AG04450 (cell line): Measurements from ENCODE around the gene LMO4. TPM values are rescaled to one million over a fixed set of nuclear protein-coding genes. Genes with fewer than 3 reads are reported as not detected.

Source experiments
- CTCF ChIA-PET: fragments of 300-600, 350-600 bp; formaldehyde crosslinking; extraction: SDS; loops from one replicate; lab custom pipeline; 2022; ENCODE audit warnings: antibody characterized with exemption, inconsistent platforms; lab: Charles Lee
- POLR2A ChIA-PET: fragments of 350-600 bp; formaldehyde crosslinking; extraction: SDS; loops from one replicate; lab custom pipeline; 2021; ENCODE audit warnings: antibody characterized with exemption, inconsistent platforms; lab: Yijun Ruan, JAX
- DNase-seq: peaks from one replicate; pipeline ENCODE4 v3.0.0-alpha.2; 2011; ENCODE audit warnings: low read depth, low spot score
- H3K27ac ChIP-seq: one replicate; pipeline ENCODE4 v1.5.1; 2012; ENCODE audit warnings: low read depth, low read length, control low read depth
- H3K27me3 ChIP-seq: one replicate; pipeline ENCODE4 v1.6.0; 2012; ENCODE audit warnings: low read length; ENCODE audit not compliant: control insufficient read depth, insufficient read depth
- H3K4me3 ChIP-seq: 2 replicates; pipeline ENCODE4 v1.5.1; 2011; ENCODE audit warnings: mild to moderate bottlenecking, low read depth, low read length, control low read depth
- H3K9me3 ChIP-seq: 2 replicates; pipeline ENCODE4 v1.5.1; 2012; ENCODE audit warnings: low read length; ENCODE audit not compliant: control insufficient read depth, insufficient read depth
- polyA plus RNA-seq: library from polyadenylated mRNA; depleted of rRNA; stranded (reverse); fragments of >200 nt; gene quantifications from 2 replicates; pipeline ENCODE4 v1.2.3, GENCODE V29; 2011
- TF ChIP-seq, protein P1 (sequence below): IDR thresholded peaks from 2 replicates; pipeline ENCODE4 v1.5.1; 2011; ENCODE audit warnings: low read depth, low read length, control low read depth, inconsistent platforms

Gene LMO4
- polyA plus RNA-seq, 1 experiment = 138 TPM

DNA sequence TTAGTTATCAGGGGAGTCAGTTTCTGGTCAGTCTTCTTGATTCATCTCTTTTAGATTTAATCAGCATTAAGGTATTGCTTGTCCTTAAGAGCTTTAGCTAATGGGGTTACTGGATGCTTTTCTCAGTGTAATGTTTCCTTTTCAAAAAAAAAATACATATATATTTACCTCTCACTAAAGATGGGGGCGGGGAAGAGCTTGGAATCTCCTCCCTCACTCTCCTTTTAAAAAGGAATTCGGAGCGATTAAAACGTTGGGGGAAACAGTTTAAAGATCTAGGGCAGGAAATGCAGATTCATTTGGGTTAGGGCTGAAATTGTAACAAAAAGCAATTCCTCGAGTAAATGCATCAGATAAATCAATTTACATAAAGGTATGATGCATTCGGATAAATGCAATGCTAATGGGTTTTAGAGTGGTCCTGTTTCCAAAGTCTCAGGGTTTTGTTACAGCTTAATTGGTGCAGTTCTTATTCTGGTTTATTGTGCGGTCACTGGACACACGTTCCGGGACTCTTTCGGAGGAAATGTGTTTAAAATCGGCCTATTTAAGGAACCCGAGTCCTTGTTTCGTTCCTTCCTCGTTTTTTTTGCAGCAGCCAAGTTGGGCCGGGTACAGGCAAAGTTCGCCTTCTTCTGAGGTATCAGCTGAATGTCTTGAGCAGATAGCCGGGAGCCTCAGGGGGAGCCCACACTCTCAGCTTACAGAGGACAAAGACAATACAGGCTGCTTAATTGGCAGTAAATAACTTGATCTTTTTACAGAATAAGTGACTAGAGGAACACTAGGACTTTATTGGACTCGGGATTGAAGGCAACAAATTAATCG lies 1.6 kb downstream of the LMO4 start:
- CTCF ChIA-PET = interaction anchor here (1.0 to 4.3 kb wide), 5 partner anchors 38 to 850 kb away, joined by 3 to 27 read pairs (median 5); no protein-coding TSS in a partner anchor
- peak overlapping the region; percentile 85 for H3K4me3 ChIP-seq
- peak overlapping the region; percentile 48 for H3K27ac ChIP-seq
- no peaks in the 10 kb centered on the region for H3K27me3 ChIP-seq
- POLR2A ChIA-PET = interaction anchor here (0.7 to 1.1 kb wide), 3 partner anchors 122 to 998 kb away, joined by 3 to 9 read pairs (median 8); no protein-coding TSS in a partner anchor
- no peak for DNase-seq
- TF ChIP-seq, protein P1, sequence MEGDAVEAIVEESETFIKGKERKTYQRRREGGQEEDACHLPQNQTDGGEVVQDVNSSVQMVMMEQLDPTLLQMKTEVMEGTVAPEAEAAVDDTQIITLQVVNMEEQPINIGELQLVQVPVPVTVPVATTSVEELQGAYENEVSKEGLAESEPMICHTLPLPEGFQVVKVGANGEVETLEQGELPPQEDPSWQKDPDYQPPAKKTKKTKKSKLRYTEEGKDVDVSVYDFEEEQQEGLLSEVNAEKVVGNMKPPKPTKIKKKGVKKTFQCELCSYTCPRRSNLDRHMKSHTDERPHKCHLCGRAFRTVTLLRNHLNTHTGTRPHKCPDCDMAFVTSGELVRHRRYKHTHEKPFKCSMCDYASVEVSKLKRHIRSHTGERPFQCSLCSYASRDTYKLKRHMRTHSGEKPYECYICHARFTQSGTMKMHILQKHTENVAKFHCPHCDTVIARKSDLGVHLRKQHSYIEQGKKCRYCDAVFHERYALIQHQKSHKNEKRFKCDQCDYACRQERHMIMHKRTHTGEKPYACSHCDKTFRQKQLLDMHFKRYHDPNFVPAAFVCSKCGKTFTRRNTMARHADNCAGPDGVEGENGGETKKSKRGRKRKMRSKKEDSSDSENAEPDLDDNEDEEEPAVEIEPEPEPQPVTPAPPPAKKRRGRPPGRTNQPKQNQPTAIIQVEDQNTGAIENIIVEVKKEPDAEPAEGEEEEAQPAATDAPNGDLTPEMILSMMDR = no peak
- peaks cover 3% of the 10 kb centered on the region; the same call in 1 of the 2 replicates for H3K9me3 ChIP-seq

DNA sequence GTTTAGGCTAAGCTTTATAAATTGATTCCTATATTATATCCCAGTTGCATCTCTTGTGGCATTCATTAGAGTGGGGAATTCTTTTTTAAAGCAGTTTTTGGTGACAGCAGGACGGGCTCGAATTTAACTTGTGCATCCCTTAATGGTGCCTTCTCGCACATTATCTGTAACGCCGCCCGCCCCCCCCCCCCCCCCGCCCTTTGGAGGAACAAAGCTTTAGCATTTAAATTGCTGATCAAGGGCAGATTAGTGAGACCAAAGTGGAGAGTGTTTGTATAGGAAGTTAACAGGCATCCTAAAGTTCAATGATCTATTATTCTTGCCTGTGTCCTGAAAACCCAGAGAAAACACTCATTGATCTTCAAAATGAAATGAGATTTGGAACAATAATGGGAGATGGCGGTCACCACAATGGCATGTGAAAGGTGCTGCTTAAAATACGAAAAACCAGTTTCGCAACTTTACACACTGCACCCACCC lies 2.2 kb downstream of the LMO4 start:
- Histone ChIP-seq H3K4me3 (peak overlapping the region; percentile 85), H3K27ac (peak overlapping the region; percentile 52), H3K9me3 (peaks cover 3% of the 10 kb centered on the region; the same call in 1 of the 2 replicates), H3K27me3 (no peaks in the 10 kb centered on the region)
- TF ChIP-seq, protein P1 = no peak
- ChIA-PET CTCF (interaction anchor here (1.0 to 4.3 kb wide), 3 partner anchors 623 to 850 kb away, joined by 5 to 27 read pairs (median 8); no protein-coding TSS in a partner anchor), POLR2A (no interaction called here)
- DNase-seq = no peak

DNA sequence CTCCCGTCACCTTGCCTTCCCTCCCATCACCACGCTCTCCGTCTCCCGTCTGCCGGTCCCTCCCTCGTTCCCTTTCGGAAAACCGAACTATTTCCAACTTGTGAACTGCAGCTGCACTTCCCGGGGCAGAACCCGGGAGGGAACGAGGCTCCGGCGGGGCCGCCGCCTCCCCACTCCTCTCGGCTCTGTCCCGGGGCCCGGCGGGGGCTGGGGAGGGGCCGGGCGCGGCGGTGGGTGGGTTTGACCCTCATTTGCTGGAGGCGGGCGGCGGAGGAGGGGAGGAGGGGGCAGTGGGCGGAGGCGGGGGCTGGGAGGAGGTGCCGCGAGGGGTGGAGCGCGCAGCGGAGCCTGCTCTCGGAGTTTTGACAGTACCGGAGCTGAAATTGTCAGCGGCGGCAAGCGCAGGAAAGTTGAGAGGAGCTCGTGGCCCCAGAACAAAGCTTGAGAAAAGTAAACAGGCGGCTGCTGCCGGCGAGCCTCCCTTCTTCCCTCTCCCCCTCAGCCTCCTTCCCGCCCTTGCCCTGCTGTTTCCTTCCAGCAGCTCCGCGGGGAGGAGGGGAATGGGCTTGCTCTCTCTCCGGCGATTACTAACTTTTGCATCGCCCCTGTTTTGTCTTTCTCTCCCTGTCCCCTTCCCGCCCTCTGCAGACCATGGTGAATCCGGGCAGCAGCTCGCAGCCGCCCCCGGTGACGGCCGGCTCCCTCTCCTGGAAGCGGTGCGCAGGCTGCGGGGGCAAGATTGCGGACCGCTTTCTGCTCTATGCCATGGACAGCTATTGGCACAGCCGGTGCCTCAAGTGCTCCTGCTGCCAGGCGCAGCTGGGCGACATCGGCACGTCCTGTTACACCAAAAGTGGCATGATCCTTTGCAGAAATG lies 2.9 kb downstream of the LMO4 start:
- ChIA-PET CTCF (interaction anchor here (4.3 kb wide), 1 partner anchor 622 kb away, joined by 27 read pairs; no protein-coding TSS in a partner anchor), POLR2A (no interaction called here)
- peaks cover 3% of the 10 kb centered on the region; the same call in 1 of the 2 replicates for H3K9me3 ChIP-seq
- peak overlapping the region; percentile 52 for H3K27ac ChIP-seq
- DNase-seq = peak; percentile 38
- TF ChIP-seq, protein P1 = peak; percentile 33
- no peaks in the 10 kb centered on the region for H3K27me3 ChIP-seq
- H3K4me3 ChIP-seq = peak overlapping the region; percentile 85

DNA sequence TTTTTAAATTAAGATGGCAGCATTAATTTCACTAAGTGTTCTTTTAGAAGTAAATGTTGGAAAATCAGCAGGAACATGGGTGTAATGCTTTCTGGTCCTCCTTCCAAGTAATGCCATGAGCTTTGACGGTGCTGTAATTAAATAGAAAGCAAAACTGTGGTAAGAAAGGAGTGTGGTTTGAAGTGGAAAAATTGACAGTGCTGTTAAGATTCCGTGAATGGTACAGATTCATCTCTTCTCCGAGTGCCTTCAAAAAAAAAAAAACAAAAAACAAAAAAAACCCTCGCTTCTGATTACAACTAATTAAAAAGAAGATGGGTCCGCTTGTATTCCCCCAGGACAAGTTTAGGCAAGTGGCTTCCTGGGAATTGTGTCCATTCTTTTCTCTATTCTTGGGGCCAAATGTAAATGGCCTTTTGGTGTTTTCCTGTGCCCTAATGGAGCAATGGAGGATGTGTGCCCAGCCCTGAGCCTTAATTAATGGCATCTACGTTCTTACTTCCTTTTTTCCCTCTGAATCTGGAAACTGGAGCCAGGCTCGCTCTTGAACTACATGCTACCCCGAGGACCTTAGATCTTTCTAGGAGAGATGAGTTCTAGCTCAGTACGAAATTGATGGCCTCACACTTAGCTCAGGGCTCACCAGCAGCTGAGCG lies 5.1 kb downstream of the LMO4 start:
- CTCF ChIA-PET = interaction anchor here (0.9 to 2.7 kb wide), 7 partner anchors 8 to 634 kb away, joined by 3 to 15 read pairs (median 4); no protein-coding TSS in a partner anchor

More for the DNA sequence above, 5.1 kb downstream of the LMO4 start:
- Histone ChIP-seq H3K4me3 (peak overlapping the region; percentile 85), H3K9me3 (peaks cover 3% of the 10 kb centered on the region; the same call in 1 of the 2 replicates), H3K27me3 (no peaks in the 10 kb centered on the region), H3K27ac (peak overlapping the region; percentile 49)
- DNase-seq = no peak
- TF ChIP-seq, protein P1 = no peak
- POLR2A ChIA-PET = interaction anchor here (0.5 to 0.6 kb wide), 2 partner anchors 418 to 553 kb away, joined by 3 read pairs; no protein-coding TSS in a partner anchor
